T47D (cell line): ENCODE results near the gene GHRHR.

ENCODE experiments used
- DNase-seq, 2 experiments: peaks; one replicate each; pipeline versions ENCODE4 v3.0.0 to v3.0.0-alpha.2; 2011 to 2012; ENCODE audit warnings: low read depth in 1 of 2, low spot score in 1 of 2
- JUND ChIP-seq: IDR thresholded peaks from 2 replicates; pipeline ENCODE4 v1.6.1; 2012; ENCODE audit warnings: low read depth
- in situ Hi-C: cut with HindIII; loops from 2 replicates; pipeline ENCODE4 v1.10.0; 2016; ENCODE audit warnings: low sequenced_read_pairs, low pct_unique_long_range_greater_than_20kb

The GHRHR gene

GRCh38 chr7:30931929-30932540 is 31.7 kb upstream of the GHRHR start:
- in situ Hi-C loops, result no loop called here
- TF ChIP-seq JUND, result no peak
- peak in 1 of 2 experiments; percentile 17 for DNase-seq

GRCh38 chr7:30932562-30932961 is 31.2 kb upstream of the GHRHR start:
- in situ Hi-C loops, result no loop called here
- no peak for DNase-seq
- TF ChIP-seq JUND, result no peak

GRCh38 chr7:30933124-30933974 is 30.4 kb upstream of the GHRHR start:
- no peak for TF ChIP-seq JUND
- DNase-seq, result no peak
- in situ Hi-C loops, result no loop called here

GRCh38 chr7:30934225-30934624 is 29.5 kb upstream of the GHRHR start:
- DNase-seq, result no peak
- in situ Hi-C loops, result no loop called here
- no peak for TF ChIP-seq JUND

- no peak for TF ChIP-seq JUND
- in situ Hi-C loops, result no loop called here
- DNase-seq, result no peak
These were observed 28.8 kb upstream of the GHRHR start for GRCh38 chr7:30934732-30935568.

- no peak for TF ChIP-seq JUND
- no peak for DNase-seq
- in situ Hi-C loops, result no loop called here
These were observed 28.2 kb upstream of the GHRHR start for GRCh38 chr7:30935569-30935877.

GRCh38 chr7:30936650-30937245 is 27.0 kb upstream of the GHRHR start:
- in situ Hi-C loops, result no loop called here
- TF ChIP-seq JUND, result no peak
- no peak for DNase-seq

- in situ Hi-C loops, result no loop called here
- no peak for DNase-seq
- TF ChIP-seq JUND, result no peak
These were observed 26.3 kb upstream of the GHRHR start for GRCh38 chr7:30937416-30937815.

GRCh38 chr7:30938435-30939316 is 25.1 kb upstream of the GHRHR start:
- in situ Hi-C loops, result no loop called here
- DNase-seq, result peak; percentile 88
- TF ChIP-seq JUND, result no peak

GRCh38 chr7:30941582-30942323 is 22.0 kb upstream of the GHRHR start:
- TF ChIP-seq JUND, result no peak
- peak in 1 of 2 experiments; percentile 32 for DNase-seq
- in situ Hi-C loops, result no loop called here

- in situ Hi-C loops, result no loop called here
- no peak for TF ChIP-seq JUND
- no peak for DNase-seq
These were observed 13.6 kb upstream of the GHRHR start for GRCh38 chr7:30950197-30950596.

- in situ Hi-C loops, result no loop called here
These were observed 8.8 kb upstream of the GHRHR start for GRCh38 chr7:30954914-30955313.

More at GRCh38 chr7:30954914-30955313, 8.8 kb upstream of the GHRHR start:
- DNase-seq, result no peak
- TF ChIP-seq JUND, result no peak
